GM08714 (cell line): Measurements from ENCODE around the gene PAMR1.

Experiments
- H3K4me3 ChIP-seq: fragments of 200-500 bp; sonication (Bioruptor generic); 2 replicates; pipeline ENCODE4 v1.5.1; 2014; ENCODE audit warnings: mild to moderate bottlenecking, low read length, inconsistent platforms
- ZNF274 ChIP-seq: IDR thresholded peaks from 2 replicates; pipeline ENCODE4 v1.6.1; 2012; ENCODE audit warnings: mild to moderate bottlenecking, low read depth, low read length

Gene PAMR1, protein sequence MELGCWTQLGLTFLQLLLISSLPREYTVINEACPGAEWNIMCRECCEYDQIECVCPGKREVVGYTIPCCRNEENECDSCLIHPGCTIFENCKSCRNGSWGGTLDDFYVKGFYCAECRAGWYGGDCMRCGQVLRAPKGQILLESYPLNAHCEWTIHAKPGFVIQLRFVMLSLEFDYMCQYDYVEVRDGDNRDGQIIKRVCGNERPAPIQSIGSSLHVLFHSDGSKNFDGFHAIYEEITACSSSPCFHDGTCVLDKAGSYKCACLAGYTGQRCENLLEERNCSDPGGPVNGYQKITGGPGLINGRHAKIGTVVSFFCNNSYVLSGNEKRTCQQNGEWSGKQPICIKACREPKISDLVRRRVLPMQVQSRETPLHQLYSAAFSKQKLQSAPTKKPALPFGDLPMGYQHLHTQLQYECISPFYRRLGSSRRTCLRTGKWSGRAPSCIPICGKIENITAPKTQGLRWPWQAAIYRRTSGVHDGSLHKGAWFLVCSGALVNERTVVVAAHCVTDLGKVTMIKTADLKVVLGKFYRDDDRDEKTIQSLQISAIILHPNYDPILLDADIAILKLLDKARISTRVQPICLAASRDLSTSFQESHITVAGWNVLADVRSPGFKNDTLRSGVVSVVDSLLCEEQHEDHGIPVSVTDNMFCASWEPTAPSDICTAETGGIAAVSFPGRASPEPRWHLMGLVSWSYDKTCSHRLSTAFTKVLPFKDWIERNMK

DNA sequence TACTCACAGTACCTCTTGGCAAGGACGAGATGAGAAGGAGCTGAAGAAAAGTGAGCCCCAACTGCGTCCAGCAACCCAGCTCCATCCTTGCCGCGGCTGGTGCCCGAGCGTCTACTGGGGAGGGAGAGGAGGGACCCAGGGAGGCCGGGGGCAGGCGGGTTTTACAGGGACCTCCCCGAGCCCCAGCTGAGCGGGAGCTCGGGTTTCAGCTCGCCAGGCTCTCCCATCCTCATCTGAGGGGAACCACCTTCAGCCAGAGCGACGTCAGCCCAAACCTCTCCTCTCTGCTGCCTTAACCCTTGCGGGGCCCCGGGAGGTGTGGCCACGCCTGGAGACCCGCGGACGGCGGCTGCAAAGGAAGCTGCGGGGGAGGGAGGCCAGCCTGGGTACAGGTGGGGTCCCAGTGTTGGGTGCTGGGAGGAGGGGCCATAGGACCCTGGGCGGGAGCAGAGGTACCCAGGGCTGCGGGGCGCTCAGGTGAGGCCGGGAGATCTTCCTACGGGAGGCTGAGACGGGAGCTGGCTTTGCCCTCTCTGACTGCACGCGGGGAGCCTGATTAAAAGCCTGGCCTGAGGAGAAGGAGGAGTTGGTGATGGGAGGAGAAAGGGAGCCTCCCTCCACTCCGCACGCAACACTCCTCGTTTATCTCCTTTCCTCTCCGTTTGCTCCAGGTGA, at the start of gene PAMR1:
TSS of gene PAMR1 (minus strand) at position 116 of the 675 bp plus-strand sequence. CDS start at position 85, 31 bp downstream.
- H3K4me3 ChIP-seq: no peak within 1 kb of the TSS
- no peak for TF ChIP-seq ZNF274

DNA sequence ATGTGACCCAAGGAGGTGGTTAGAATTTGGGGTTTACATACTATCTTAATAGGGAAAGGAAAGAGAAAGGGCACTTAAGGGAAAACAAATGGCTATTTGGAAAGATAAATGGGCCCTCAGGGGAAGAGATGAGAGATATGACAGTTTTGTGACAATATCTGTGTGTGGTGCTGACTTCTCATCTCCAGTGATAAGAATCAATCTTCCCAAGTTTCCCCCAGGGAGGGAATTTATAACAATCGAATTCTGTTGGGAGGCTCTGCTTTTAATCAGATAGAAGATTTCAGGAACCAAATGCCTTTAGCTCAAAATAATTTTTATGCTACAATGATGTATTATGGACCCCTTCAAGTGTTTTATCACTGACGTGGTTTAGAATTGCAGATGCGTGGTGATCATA, 46.3 kb upstream of the PAMR1 start:
- no peak for TF ChIP-seq ZNF274
- no peak overlapping the region for H3K4me3 ChIP-seq

DNA sequence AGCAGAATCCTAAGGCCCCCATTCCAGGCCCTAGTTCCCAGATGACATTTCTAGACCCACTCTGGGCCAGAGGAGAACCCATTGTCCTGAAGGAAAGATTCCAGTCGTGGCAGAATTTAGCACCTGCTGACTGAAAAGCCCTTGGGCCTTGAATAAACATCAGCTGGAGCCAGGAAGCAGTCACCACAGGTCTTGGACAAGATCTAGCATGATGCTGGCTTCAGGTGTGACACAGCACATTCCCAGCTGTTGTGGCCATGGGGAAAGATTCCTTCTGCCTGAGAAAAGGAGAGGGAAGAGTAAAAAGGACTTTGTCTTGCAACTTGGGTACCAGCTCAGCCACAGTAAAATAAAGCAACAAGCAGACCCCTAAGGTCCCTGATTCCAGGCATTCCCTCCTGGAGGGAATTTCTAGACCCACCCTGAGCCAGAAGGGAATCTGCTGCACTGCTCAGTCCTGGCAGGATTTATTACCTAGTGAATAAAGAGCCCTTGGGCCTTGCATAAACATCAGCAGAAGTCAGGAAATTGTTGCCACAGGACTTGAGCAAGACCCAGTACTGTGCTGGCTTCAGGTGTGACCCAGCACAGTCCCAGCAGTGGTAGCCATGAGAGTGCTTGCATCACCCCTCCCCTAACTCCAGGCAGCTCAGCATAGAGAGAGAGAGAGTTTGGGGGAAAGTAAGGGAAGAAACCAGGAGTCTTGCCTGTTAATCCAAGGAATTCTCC, 42.5 kb upstream of the PAMR1 start:
- TF ChIP-seq ZNF274: no peak

DNA sequence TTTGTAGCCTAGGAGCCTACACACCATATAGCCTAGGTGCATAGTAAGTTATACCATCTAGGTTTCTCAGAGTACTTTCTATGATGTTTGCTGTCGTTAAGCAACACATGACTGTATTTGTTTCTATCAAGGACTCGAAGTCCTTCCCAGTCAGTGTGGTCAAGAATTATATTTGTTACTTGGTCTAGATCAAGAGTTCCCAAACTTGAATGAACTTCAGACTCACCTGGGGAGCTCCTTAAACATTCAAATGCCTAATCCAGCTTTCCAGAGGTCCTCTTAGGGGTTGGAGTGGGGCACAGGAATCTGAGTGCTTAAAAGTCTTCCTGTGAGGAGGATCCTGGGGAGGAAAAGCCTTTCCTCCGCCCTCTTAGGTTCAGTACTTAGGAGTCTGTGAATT, 41.5 kb upstream of the PAMR1 start:
- H3K4me3 ChIP-seq: no peak overlapping the region
- no peak for TF ChIP-seq ZNF274

More for the DNA sequence above, 42.5 kb upstream of the PAMR1 start:
- H3K4me3 ChIP-seq: no peak overlapping the region

DNA sequence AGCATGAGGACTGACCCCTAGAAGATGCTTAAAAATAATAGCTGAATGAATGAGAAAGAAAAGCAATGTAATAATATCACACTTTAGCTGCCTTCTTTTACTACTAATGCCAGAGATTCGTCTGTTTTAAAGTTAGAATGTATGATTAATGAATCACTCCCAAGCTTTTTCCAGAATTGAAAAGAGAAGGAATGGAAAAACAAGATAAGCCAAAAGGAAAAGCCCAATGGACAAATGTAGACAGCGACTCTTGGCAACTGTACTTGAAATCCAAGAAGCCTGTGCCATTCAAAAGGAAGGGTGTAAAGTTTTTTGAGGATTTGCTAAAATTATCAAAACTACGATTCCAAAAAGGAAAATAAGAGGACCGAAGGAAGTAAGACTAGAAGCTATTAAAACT, 40.8 kb upstream of the PAMR1 start:
- no peak for TF ChIP-seq ZNF274
- H3K4me3 ChIP-seq: no peak overlapping the region

DNA sequence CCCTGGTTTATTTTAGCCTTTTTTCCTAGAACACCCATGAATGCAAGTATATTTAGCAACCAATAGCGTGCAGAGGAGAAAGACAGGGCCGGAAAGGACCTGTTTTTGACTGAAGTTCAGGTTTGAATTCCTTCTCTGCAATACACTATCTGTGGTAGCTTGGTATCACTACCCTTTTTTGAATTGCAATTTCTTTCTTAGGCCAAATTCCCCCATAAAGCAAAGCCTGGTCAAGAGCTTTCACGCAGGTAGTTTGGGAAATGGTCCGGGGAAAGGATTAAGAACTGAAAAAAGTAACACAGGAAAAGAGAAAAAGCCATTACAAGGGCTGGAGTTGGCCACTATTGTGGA, 38.8 kb upstream of the PAMR1 start:
- no peak for TF ChIP-seq ZNF274
- H3K4me3 ChIP-seq: no peak overlapping the region

DNA sequence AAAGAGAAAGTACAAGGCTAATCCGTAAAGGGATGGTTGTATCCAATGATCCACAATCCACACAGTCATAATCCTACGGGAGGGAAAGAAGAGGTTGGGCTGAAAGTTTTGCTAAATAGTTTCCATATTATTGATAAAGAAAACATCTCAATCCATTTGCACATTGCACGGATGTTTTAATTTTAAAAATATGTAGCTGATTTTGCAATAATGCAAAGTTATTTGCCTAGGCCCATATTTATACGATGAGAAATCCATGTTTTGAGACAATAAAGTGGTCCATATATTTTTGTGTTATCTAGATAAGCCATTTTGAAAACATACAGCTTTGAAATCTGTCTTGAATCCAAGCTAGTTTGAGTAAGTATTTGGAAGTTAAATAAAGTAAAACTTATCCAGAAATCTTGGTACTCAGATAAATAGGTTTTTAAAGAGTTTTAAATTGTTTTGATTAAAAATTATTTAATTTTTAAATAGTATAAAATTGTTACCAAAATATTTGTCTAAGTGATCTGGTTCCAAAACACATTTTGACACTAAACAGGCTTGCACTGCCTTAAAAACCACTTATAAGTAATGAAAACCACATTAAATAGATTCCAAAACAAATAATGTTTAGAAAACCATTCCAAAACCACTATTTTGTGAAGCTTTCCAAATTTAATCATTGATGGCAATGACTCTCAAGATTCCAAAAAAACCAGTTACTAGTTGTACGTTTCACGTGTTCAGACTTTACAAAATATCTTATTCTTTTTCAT, 38.2 kb upstream of the PAMR1 start:
- TF ChIP-seq ZNF274: no peak
- no peak overlapping the region for H3K4me3 ChIP-seq

DNA sequence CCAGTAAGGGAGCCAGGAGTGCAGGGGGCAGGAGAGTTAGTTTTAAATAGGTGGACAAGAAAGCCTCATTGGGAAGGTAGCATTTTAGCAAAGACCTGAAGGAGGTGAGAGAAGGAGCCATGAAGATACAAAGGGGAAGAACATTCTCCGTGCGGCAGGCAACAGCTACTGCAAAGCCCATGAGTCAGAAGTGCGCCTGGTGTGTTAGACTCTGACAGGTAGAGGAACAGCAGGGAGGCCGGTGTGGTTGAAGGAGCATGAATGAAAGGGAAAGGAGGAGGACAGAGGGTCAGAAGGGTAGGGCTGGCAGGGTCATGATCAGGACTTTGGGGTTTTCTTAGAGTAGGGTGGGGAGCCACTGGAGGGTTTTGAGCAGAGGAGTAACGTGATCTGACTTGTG, 34.5 kb upstream of the PAMR1 start:
- no peak for TF ChIP-seq ZNF274
- no peak overlapping the region for H3K4me3 ChIP-seq

DNA sequence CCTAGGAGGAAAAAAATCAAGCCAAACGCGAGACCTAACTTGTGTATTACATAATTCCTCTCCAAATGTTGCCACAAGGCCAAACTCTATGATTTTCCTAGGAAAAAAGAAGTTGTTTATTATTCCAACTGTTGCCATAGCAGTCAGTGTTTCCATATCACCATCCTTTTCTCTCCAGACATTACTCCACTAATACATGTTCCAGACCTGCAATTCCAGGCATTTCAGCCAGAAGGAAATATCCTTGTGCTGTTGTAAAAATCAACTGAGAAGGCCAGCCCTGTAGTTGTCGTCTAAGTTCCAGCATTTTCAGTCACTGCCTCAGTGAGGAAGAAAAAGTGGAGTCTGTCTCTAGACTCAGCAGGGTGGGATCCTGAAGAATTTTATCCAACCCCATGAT, 33.1 kb upstream of the PAMR1 start:
- TF ChIP-seq ZNF274: no peak
- no peak overlapping the region for H3K4me3 ChIP-seq

DNA sequence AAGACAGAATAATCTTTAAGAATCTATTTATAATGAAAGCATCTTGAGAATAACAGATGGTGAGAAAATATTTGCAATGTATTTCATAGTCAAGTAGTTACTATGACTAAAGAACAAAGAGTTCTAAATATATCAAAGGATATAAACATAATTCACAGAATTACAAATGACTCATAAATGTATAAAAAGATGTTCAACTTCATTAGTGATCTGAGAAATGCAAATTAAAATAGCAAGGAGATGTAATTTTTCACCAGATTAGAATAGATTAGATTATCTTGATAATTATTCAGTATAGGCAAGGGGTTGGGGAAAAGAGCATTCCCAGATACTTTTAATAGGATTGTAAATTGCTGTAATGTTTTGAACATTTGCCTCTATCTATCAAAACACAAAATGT, 30.1 kb upstream of the PAMR1 start:
- H3K4me3 ChIP-seq: no peak overlapping the region
- no peak for TF ChIP-seq ZNF274

DNA sequence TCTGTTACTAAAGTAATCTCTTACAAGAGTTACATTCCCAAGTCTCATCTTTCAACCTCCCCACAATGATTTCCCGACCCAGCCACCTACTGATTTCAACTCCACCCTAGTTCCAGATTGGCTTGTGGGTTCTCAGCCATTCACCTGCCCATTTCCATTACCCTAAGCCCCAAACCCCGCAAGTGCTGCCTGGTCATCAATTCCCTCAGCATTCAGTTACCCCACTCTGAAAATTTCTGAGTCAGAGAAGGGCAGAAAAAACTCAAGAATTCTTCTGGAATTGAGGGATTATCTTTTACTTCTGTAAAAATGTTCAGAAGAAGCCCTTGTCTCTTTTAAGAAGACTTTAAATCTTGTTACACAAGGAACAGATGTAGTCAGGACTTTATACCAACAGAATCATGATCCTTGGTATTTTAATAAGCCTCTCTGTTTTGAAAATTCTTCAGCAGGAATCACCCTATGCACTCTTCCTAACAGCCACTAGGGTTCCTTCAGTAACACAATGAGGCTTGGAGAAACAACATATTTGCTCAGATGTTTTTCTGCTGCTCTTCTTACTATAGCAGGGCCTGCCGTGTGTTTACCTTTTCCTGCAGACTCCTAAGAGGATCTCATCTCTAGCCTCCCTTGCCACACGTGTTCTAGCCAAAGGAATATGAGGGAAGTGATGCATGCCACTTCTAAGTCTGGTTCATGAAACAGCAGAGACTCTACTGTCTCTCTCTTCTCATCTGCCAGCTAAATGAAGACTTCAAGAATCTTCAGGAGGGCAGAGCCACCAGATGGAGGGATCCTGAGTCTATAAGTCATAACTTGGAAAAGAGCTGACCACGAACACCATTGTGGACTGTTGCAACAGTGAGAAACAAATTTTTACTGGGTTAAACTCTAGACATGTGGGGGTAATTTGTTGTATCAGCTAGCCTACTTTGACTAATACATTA, 29.3 kb upstream of the PAMR1 start:
- no peak for TF ChIP-seq ZNF274
- H3K4me3 ChIP-seq: no peak overlapping the region

DNA sequence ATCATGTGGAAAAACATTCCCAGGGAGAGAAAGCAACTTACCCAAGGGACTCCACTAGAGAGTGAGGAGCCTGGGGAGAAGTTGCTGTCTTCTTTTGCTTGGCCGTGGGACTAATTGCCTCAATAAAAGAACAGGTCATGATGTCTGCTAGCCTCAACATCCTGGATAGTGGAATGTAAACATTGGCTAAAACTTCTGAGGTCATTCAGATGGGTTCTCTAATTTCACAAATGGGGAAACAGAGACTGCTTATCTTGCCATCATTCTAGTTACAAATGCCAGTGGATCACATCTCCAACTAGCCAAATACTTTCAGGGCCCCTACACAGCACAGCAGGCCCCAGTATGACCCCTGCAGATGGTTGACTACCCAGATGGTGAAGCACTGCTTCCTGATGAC, 28.4 kb upstream of the PAMR1 start:
- no peak overlapping the region for H3K4me3 ChIP-seq
- TF ChIP-seq ZNF274: no peak
